IPS DF 4.7 (cell line): ENCODE results near the gene ACTG1.

Experiments
- DNase-seq: peaks from one replicate; pipeline ENCODE4 v3.0.0-alpha.2; 2013; ENCODE audit warnings: low spot score; ENCODE audit errors: extremely low read depth

ACTG1 gene

GRCh38 chr17:81465910-81466309, 46.7 kb downstream of the ACTG1 start:
- DNase-seq, result no peak

- DNase-seq, result no peak
Observed at GRCh38 chr17:81464586-81464985, 48.0 kb downstream of the ACTG1 start.

GRCh38 chr17:81463506-81463905, 49.1 kb downstream of the ACTG1 start:
- no peak for DNase-seq

GRCh38 chr17:81462506-81463125, 50.0 kb downstream of the ACTG1 start:
- no peak for DNase-seq

GRCh38 chr17:81461607-81462500, 50.7 kb downstream of the ACTG1 start:
- DNase-seq, result no peak

- DNase-seq, result no peak
Observed at GRCh38 chr17:81460856-81461460, 51.6 kb downstream of the ACTG1 start.
